MCF 10A (cell line): ENCODE results near the gene GSE1. TPM values are rescaled to one million over a fixed set of nuclear protein-coding genes. Genes with fewer than 3 reads are reported as not detected.

Experiments
- BruUV-seq: library from RNA; stranded (reverse); fragments of 400-500 nt; replicated peaks from 2 replicates; lab custom pipeline; 2021; lab: Mats Ljungman, UMichigan
- CTCF ChIA-PET: fragments of 300-600 bp; sonication (Branson Sonifier 250); formaldehyde crosslinking; extraction: SDS; loops from one replicate; lab custom pipeline; 2021; ENCODE audit warnings: antibody characterized with exemption, inconsistent platforms; lab: Yijun Ruan, JAX
- POLR2A ChIA-PET: fragments of 300-600, 350-650 bp; sonication (Branson Sonifier 250); formaldehyde crosslinking; extraction: SDS; loops from one replicate; lab custom pipeline; 2020; ENCODE audit warnings: antibody characterized with exemption, inconsistent platforms; lab: Yijun Ruan, JAX
- DNase-seq: peaks from one replicate; pipeline ENCODE4 v3.0.0-alpha.2; 2018; ENCODE audit not compliant: unreplicated experiment
- H3K27ac Mint-ChIP-seq: one replicate; pipeline ENCODE4 v1.8.0; 2022; ENCODE audit warnings: mild to moderate bottlenecking, low read depth, mixed read lengths; ENCODE audit not compliant: unreplicated experiment
- H3K27me3 Mint-ChIP-seq: one replicate; pipeline ENCODE4 v1.8.0; 2022; ENCODE audit warnings: mixed read lengths; ENCODE audit not compliant: insufficient read depth, unreplicated experiment
- H3K36me3 Mint-ChIP-seq: one replicate; pipeline ENCODE4 v1.8.0; 2022; ENCODE audit warnings: mild to moderate bottlenecking, moderate library complexity, mixed read lengths; ENCODE audit not compliant: insufficient read depth, unreplicated experiment
- H3K4me1 Mint-ChIP-seq: one replicate; pipeline ENCODE4 v1.8.0; 2022; ENCODE audit warnings: mixed read lengths; ENCODE audit not compliant: insufficient read depth, unreplicated experiment
- H3K4me3 Mint-ChIP-seq: one replicate; pipeline ENCODE4 v1.8.0; 2022; ENCODE audit warnings: mild to moderate bottlenecking, moderate library complexity, mixed read lengths; ENCODE audit not compliant: unreplicated experiment
- H3K9me3 Mint-ChIP-seq: one replicate; pipeline ENCODE4 v1.8.0; 2022; ENCODE audit warnings: mixed read lengths; ENCODE audit not compliant: unreplicated experiment
- intact Hi-C: fragments of 100-400 bp; cut with micrococcal nuclease; formaldehyde crosslinking; loops from 2 replicates; pipeline ENCODE4 v1.14.1; 2022
- total RNA-seq: library from RNA; stranded (reverse); gene quantifications from 2 replicates; pipeline ENCODE4 v1.2.3, GENCODE V29; 2022
- TF ChIP-seq, protein P1 (sequence below): fragments of 200-600 bp; IDR thresholded peaks from one replicate; pipeline ENCODE4 v1.8.0; 2022; ENCODE audit warnings: antibody characterized with exemption, mild to moderate bottlenecking; ENCODE audit not compliant: unreplicated experiment

GSE1 gene
- total RNA-seq, 1 experiment from 2014 or later = 52.9 TPM

- Mint-ChIP-seq H3K9me3 (no peaks in the 10 kb centered on the region), H3K36me3 (peaks cover 10% of the 10 kb centered on the region)
- intact Hi-C loops = no loop called here
Measured at GRCh38 chr16:85618521-85618920, 5.4 kb downstream of the GSE1 start.

GRCh38 chr16:85619101-85619891, 6.2 kb downstream of the GSE1 start:
- intact Hi-C loops = no loop called here
- H3K4me1 Mint-ChIP-seq = peaks cover 4% of the 10 kb centered on the region

More at GRCh38 chr16:85618521-85618920, 5.4 kb downstream of the GSE1 start:
- H3K4me3 Mint-ChIP-seq = no peak overlapping the region
- H3K27me3 Mint-ChIP-seq = no peaks in the 10 kb centered on the region
- CTCF ChIA-PET = interaction anchor here (0.6 kb wide), 3 partner anchors 9 to 248 kb away, joined by 3 read pairs; no protein-coding TSS in a partner anchor
- no TSS peak for BruUV-seq
- DNase-seq = no peak
- POLR2A ChIA-PET = interaction anchor here (0.7 kb wide), 1 partner anchor 8 kb away, joined by 3 read pairs; no protein-coding TSS in a partner anchor
- H3K27ac Mint-ChIP-seq = no peak overlapping the region
- TF ChIP-seq, protein P1, sequence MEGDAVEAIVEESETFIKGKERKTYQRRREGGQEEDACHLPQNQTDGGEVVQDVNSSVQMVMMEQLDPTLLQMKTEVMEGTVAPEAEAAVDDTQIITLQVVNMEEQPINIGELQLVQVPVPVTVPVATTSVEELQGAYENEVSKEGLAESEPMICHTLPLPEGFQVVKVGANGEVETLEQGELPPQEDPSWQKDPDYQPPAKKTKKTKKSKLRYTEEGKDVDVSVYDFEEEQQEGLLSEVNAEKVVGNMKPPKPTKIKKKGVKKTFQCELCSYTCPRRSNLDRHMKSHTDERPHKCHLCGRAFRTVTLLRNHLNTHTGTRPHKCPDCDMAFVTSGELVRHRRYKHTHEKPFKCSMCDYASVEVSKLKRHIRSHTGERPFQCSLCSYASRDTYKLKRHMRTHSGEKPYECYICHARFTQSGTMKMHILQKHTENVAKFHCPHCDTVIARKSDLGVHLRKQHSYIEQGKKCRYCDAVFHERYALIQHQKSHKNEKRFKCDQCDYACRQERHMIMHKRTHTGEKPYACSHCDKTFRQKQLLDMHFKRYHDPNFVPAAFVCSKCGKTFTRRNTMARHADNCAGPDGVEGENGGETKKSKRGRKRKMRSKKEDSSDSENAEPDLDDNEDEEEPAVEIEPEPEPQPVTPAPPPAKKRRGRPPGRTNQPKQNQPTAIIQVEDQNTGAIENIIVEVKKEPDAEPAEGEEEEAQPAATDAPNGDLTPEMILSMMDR = no peak
- peaks cover 4% of the 10 kb centered on the region for H3K4me1 Mint-ChIP-seq

GRCh38 chr16:85620374-85620773, 7.3 kb downstream of the GSE1 start:
- no peak for DNase-seq
- Mint-ChIP-seq H3K27ac (no peak overlapping the region), H3K27me3 (no peaks in the 10 kb centered on the region), H3K36me3 (peaks cover 13% of the 10 kb centered on the region), H3K4me1 (peaks cover under 1% of the 10 kb centered on the region), H3K4me3 (no peak overlapping the region), H3K9me3 (no peaks in the 10 kb centered on the region)
- CTCF ChIA-PET = interaction anchor here (1.3 kb wide), 1 partner anchor 368 kb away, joined by 4 read pairs; no protein-coding TSS in a partner anchor
- BruUV-seq = no TSS peak
- TF ChIP-seq, protein P1 = no peak
- intact Hi-C loops = no loop called here
- POLR2A ChIA-PET = interaction anchor here (0.6 kb wide), 1 partner anchor 203 kb away, joined by 3 read pairs; no protein-coding TSS in a partner anchor

More at GRCh38 chr16:85619101-85619891, 6.2 kb downstream of the GSE1 start:
- BruUV-seq = no TSS peak
- Mint-ChIP-seq H3K4me3 (no peak overlapping the region), H3K36me3 (peaks cover 10% of the 10 kb centered on the region), H3K27ac (no peak overlapping the region), H3K9me3 (no peaks in the 10 kb centered on the region), H3K27me3 (no peaks in the 10 kb centered on the region)
- DNase-seq = no peak
- TF ChIP-seq, protein P1 = no peak
- ChIA-PET CTCF (interaction anchor here (0.6 to 1.3 kb wide), 3 partner anchors 9 to 367 kb away, joined by 3 to 4 read pairs (median 3); no protein-coding TSS in a partner anchor), POLR2A (interaction anchor here (0.7 to 0.8 kb wide), 2 partner anchors 9 to 16 kb away, joined by 3 read pairs; no protein-coding TSS in a partner anchor)

GRCh38 chr16:85621698-85622428, 8.7 kb downstream of the GSE1 start:
- Mint-ChIP-seq H3K4me1 (no peaks in the 10 kb centered on the region), H3K36me3 (peaks cover 17% of the 10 kb centered on the region), H3K27ac (no peak overlapping the region), H3K9me3 (no peaks in the 10 kb centered on the region), H3K4me3 (no peak overlapping the region), H3K27me3 (no peaks in the 10 kb centered on the region)
- TF ChIP-seq, protein P1 = no peak
- intact Hi-C loops = no loop called here
- DNase-seq = no peak
- no TSS peak for BruUV-seq
- ChIA-PET CTCF (no interaction called here), POLR2A (no interaction called here)
